GM23338 (cell line): ENCODE results near the gene GNB1L. TPM values are rescaled to one million over a fixed set of nuclear protein-coding genes. Genes with fewer than 3 reads are reported as not detected.

Experiments used
- ATAC-seq: fragments of 200-7000 bp; cut with Tn5 transposase; 3 replicates; pipeline ENCODE4 v1.9.1; 2020
- DNase-seq: peaks from one replicate; pipeline ENCODE4 v3.0.0-alpha.2; 2015; ENCODE audit warnings: low spot score
- H2AFZ ChIP-seq: fragments of 200-600 bp; sonication (generic); 2 replicates; pipeline ENCODE4 v1.8.0; 2016; ENCODE audit warnings: antibody characterized with exemption, mild to moderate bottlenecking, moderate library complexity
- H3F3A ChIP-seq: fragments of 200-600 bp; sonication (generic); replicated peaks from 2 replicates; pipeline ENCODE4 v1.8.0; 2017; ENCODE audit warnings: antibody characterized with exemption, mixed run types, low read depth
- H3K27ac ChIP-seq: fragments of 200-600 bp; sonication (generic); 2 replicates; pipeline ENCODE4 v1.6.1; 2016; ENCODE audit warnings: low read depth
- H3K27me3 ChIP-seq: fragments of 200-600 bp; sonication (generic); 2 replicates; pipeline ENCODE4 v1.8.0; 2016; ENCODE audit warnings: mild to moderate bottlenecking, mixed run types, moderate library complexity; ENCODE audit not compliant: insufficient read depth
- H3K36me3 ChIP-seq: fragments of 200-600 bp; sonication (generic); 2 replicates; pipeline ENCODE4 v1.8.0; 2016; ENCODE audit warnings: mild to moderate bottlenecking; ENCODE audit not compliant: insufficient read depth
- H3K4me1 ChIP-seq: fragments of 200-600 bp; sonication (generic); 2 replicates; pipeline ENCODE4 v1.8.0; 2016; ENCODE audit warnings: mild to moderate bottlenecking, moderate library complexity; ENCODE audit not compliant: insufficient read depth
- H3K4me2 ChIP-seq: fragments of 200-600 bp; sonication (generic); 2 replicates; pipeline ENCODE4 v1.7.1; 2017; ENCODE audit warnings: mixed run types
- H3K4me3 ChIP-seq: fragments of 200-600 bp; sonication (generic); 2 replicates; pipeline ENCODE4 v1.6.1; 2016; ENCODE audit warnings: mixed run types
- H3K79me2 ChIP-seq: fragments of 200-600 bp; sonication (generic); replicated peaks from 2 replicates; pipeline ENCODE4 v1.8.0; 2017; ENCODE audit warnings: mild to moderate bottlenecking; ENCODE audit not compliant: insufficient read depth
- H3K9me2 ChIP-seq: fragments of 200-600 bp; sonication (generic); 2 replicates; pipeline ENCODE4 v1.8.0; 2017; ENCODE audit not compliant: insufficient read depth
- H4K20me1 ChIP-seq: fragments of 200-600 bp; sonication (generic); replicated peaks from 2 replicates; pipeline ENCODE4 v1.8.0; 2017; ENCODE audit warnings: mild to moderate bottlenecking; ENCODE audit not compliant: insufficient read depth
- H3K27ac Mint-ChIP-seq: 2 replicates; pipeline ENCODE4 v1.8.0; 2020; ENCODE audit warnings: inconsistent platforms, mild to moderate bottlenecking, moderate library complexity, mixed read lengths
- H3K27me3 Mint-ChIP-seq: 3 replicates; pipeline ENCODE4 v1.8.0; 2022; ENCODE audit warnings: low read depth, mild to moderate bottlenecking, moderate library complexity, mixed read lengths, inconsistent platforms; ENCODE audit not compliant: insufficient read depth, poor library complexity
- H3K36me3 Mint-ChIP-seq: 3 replicates; pipeline ENCODE4 v1.8.0; 2021; ENCODE audit warnings: low read depth, mild to moderate bottlenecking, inconsistent platforms, moderate library complexity, mixed read lengths
- H3K4me1 Mint-ChIP-seq: 3 replicates; pipeline ENCODE4 v1.8.0; 2020; ENCODE audit warnings: mild to moderate bottlenecking, inconsistent platforms, mixed read lengths
- H3K4me3 Mint-ChIP-seq: 3 replicates; pipeline ENCODE4 v1.8.0; 2021; ENCODE audit warnings: moderate library complexity, mild to moderate bottlenecking, inconsistent platforms, mixed read lengths
- H3K9me3 Mint-ChIP-seq: 3 replicates; pipeline ENCODE4 v1.8.0; 2020; ENCODE audit warnings: moderate library complexity, mild to moderate bottlenecking, inconsistent platforms, mixed read lengths
- CTCF ChIP-seq, 2 experiments: fragments of 200-600 bp in 1 of 2; sonication (generic) in 1 of 2; conservative IDR thresholded peaks; 2 replicates each; pipeline versions ENCODE4 v1.5.1 to v1.6.1; 2016 to 2017; ENCODE audit warnings: antibody characterized with exemption in 2 of 2, low read depth in 2 of 2, mild to moderate bottlenecking in 2 of 2, moderate library complexity in 1 of 2
- ETS1 ChIP-seq: IDR thresholded peaks from 2 replicates; pipeline ENCODE4 v1.6.1; 2016; ENCODE audit warnings: antibody characterized with exemption
- NANOG ChIP-seq: IDR thresholded peaks from 2 replicates; pipeline ENCODE4 v1.6.1; 2016; ENCODE audit warnings: antibody characterized with exemption, borderline replicate concordance
- ZNF331 ChIP-seq: fragments of 250-450 bp; sonication (Bioruptor Pico); IDR thresholded peaks from 2 replicates; pipeline ENCODE4 v1.5.0; 2020; ENCODE audit warnings: low read depth, mild to moderate bottlenecking, moderate library complexity
- ZNF462 ChIP-seq: fragments of 250-450 bp; sonication (Bioruptor Pico); IDR thresholded peaks from 2 replicates; pipeline ENCODE4 v1.5.0; 2020; ENCODE audit warnings: mild to moderate bottlenecking, moderate library complexity
- polyA plus RNA-seq: library from polyadenylated mRNA; unstranded; fragments of >200 nt; fragmentation: Nextera tagmentation; extraction: Ambion mirVana; gene quantifications from 2 replicates; pipeline ENCODE4 v1.2.1, GENCODE V29; 2016
- total RNA-seq: library from RNA; depleted of rRNA; stranded (reverse); fragments of >200 nt; shearing (Covaris generic); gene quantifications from 2 replicates; pipeline ENCODE4 v1.2.3, GENCODE V29; 2014

Gene GNB1L
- total and polyA plus RNA-seq, 2 experiments from 2014 or later: 15.2 to 27.8 TPM

- TF ChIP-seq ZNF462 (CRISPR knock-in tag) (no peak), ZNF331 (CRISPR knock-in tag) (no peak), NANOG (no peak), CTCF (conservative IDR thresholded peaks at IDR 0.05; ENCODE audit: low read depth in 2 of 2) (no peak)
These were observed 103.9 kb downstream of the GNB1L start (continued) for GRCh38 chr22:19750507-19751490.

GRCh38 chr22:19749876-19750275, 104.8 kb downstream of the GNB1L start:
- Histone ChIP-seq H3K27ac (no peak overlapping the region), H3K4me3 (no peak overlapping the region), H3F3A (no peaks in the 10 kb centered on the region), H3K9me2 (no peaks in the 10 kb centered on the region), H3K36me3 (no peaks in the 10 kb centered on the region), H2AFZ (no peak overlapping the region), H3K4me2 (no peak overlapping the region), H3K27me3 (peaks cover 27% of the 10 kb centered on the region), H3K4me1 (no peaks in the 10 kb centered on the region), H4K20me1 (0 out of 2 replicates have a peak, but pooled peaks cover 2% of the 10 kb centered on the region), H3K79me2 (no peaks in the 10 kb centered on the region)
- Mint-ChIP-seq H3K4me1 (peaks cover 10% of the 10 kb centered on the region), H3K4me3 (no peak overlapping the region), H3K9me3 (no peaks in the 10 kb centered on the region), H3K27ac (no peak overlapping the region), H3K36me3 (no peaks in the 10 kb centered on the region), H3K27me3 (peaks cover 39% of the 10 kb centered on the region)
- no peak for TF ChIP-seq ETS1
- DNase-seq (no peak), ATAC-seq (no peak)
